GM12878 (cell line): ENCODE results near the gene TELO2. TPM values are rescaled to one million over a fixed set of nuclear protein-coding genes. Genes with fewer than 3 reads are reported as not detected.

Experiments used
- BHLHE40 ChIP-seq, 2 experiments: fragments of 450-650 bp in 1 of 2; IDR thresholded peaks; 2 replicates each; pipeline ENCODE4 v1.6.1; 2011 to 2017; ENCODE audit warnings: low read depth in 2 of 2, borderline replicate concordance in 1 of 2, improper control_type of control experiment in 1 of 2, low read length in 1 of 2, mild to moderate bottlenecking in 1 of 2
- CHD1 ChIP-seq: IDR thresholded peaks from 2 replicates; pipeline ENCODE4 v1.6.1; 2012; ENCODE audit warnings: low read depth, low read length, improper control_type of control experiment
- E2F4 ChIP-seq: IDR thresholded peaks from 2 replicates; pipeline ENCODE4 v1.6.1; 2012; ENCODE audit warnings: low read depth, low read length, improper control_type of control experiment
- EP300 ChIP-seq, 2 experiments: fragments of 150-350 bp in 1 of 2; IDR thresholded peaks; 2 replicates each; pipeline ENCODE4 v1.6.1; 2011 to 2012; ENCODE audit warnings: low read depth in 2 of 2, low read length in 2 of 2, borderline replicate concordance in 1 of 2, improper control_type of control experiment in 1 of 2, inconsistent platforms in 1 of 2; ENCODE audit not compliant: control insufficient read depth in 1 of 2
- JUNB ChIP-seq: IDR thresholded peaks from 2 replicates; pipeline ENCODE4 v1.6.1; 2016; ENCODE audit warnings: antibody characterized with exemption, mild to moderate bottlenecking
- NR2C1 ChIP-seq: fragments of 450-650 bp; IDR thresholded peaks from 2 replicates; pipeline ENCODE4 v1.6.1; 2017; ENCODE audit warnings: antibody characterized with exemption, mild to moderate bottlenecking, moderate library complexity
- NR2C2 ChIP-seq: IDR thresholded peaks from 2 replicates; pipeline ENCODE4 v1.6.1; 2011; ENCODE audit warnings: borderline replicate concordance, low read depth; ENCODE audit not compliant: control insufficient read depth, insufficient read length
- PAX8 ChIP-seq: fragments of 450-650 bp; IDR thresholded peaks from 2 replicates; pipeline ENCODE4 v1.6.1; 2017; ENCODE audit warnings: mild to moderate bottlenecking, moderate library complexity
- RAD21 ChIP-seq: IDR thresholded peaks from 2 replicates; pipeline ENCODE4 v1.6.1; 2011; ENCODE audit warnings: mild to moderate bottlenecking, low read depth, low read length, moderate library complexity; ENCODE audit not compliant: insufficient read depth
- RB1 ChIP-seq: fragments of 450-650 bp; formaldehyde crosslinking; IDR thresholded peaks from 2 replicates; pipeline ENCODE4 v1.6.1; 2017; ENCODE audit warnings: mild to moderate bottlenecking, borderline replicate concordance
- SMAD5 ChIP-seq: IDR thresholded peaks from 2 replicates; pipeline ENCODE4 v1.6.1; 2016; ENCODE audit warnings: antibody characterized with exemption, low read depth
- TCF7 ChIP-seq: IDR thresholded peaks from 2 replicates; pipeline ENCODE4 v1.6.1; 2014; ENCODE audit warnings: antibody characterized with exemption, borderline replicate concordance
- ZBTB11 ChIP-seq: fragments of 450-650 bp; formaldehyde crosslinking; IDR thresholded peaks from 2 replicates; pipeline ENCODE4 v1.5.0; 2022; ENCODE audit warnings: mild to moderate bottlenecking, missing genetic modification characterization
- polyA plus RNA-seq, 11 experiments: library from polyadenylated mRNA; depleted of rRNA in 4 of 11; unstranded in 6 of 11; stranded (reverse) in 5 of 11; fragments of >200 nt; fragmentation: Nextera tagmentation in 4 of 11; fragmentation: Illumina TruSeq in 1 of 11; extraction: Ambion mirVana in 4 of 11; extraction: Trizol in 1 of 11; gene quantifications; 1 replicate in 1 of 11; 2 replicates in 10 of 11; pipeline versions ENCODE4 v1.2.1 to v1.2.3, GENCODE V29; 2011 to 2016; ENCODE audit warnings: inconsistent platforms in 2 of 11, missing spikeins in 2 of 11, low read depth in 1 of 11
- total RNA-seq, 4 experiments: library from RNA; depleted of rRNA in 3 of 4; stranded (reverse); fragments of >200 nt in 3 of 4; fragmentation: Illumina TruSeq in 1 of 4; extraction: Trizol in 1 of 4; gene quantifications; 2 replicates each; pipeline versions ENCODE4 v1.2.1 to v1.2.3, GENCODE V29; 2013 to 2021
- TF ChIP-seq, protein P1 (sequence below): fragments of 450-650 bp; conservative IDR thresholded peaks from 2 replicates; pipeline ENCODE4 v1.6.1; 2017; ENCODE audit warnings: mild to moderate bottlenecking, moderate library complexity
- TF ChIP-seq, protein P2 (sequence below): fragments of 450-650 bp; IDR thresholded peaks from 2 replicates; pipeline ENCODE4 v1.6.1; 2017; ENCODE audit warnings: mild to moderate bottlenecking, moderate library complexity
- TF ChIP-seq, protein P3 (sequence below): IDR thresholded peaks from 2 replicates; pipeline ENCODE4 v1.6.1; 2011; ENCODE audit warnings: borderline replicate concordance, low read depth, mild to moderate bottlenecking, moderate library complexity, low read length; ENCODE audit not compliant: insufficient read depth, poor library complexity, severe bottlenecking

TELO2 gene
- total and polyA plus RNA-seq, 10 of the 15 experiments (the other 5 are each of a cell fraction or from before 2014, with no cell fraction given): 0.55 to 72.8 (median 18.6) TPM

DNA sequence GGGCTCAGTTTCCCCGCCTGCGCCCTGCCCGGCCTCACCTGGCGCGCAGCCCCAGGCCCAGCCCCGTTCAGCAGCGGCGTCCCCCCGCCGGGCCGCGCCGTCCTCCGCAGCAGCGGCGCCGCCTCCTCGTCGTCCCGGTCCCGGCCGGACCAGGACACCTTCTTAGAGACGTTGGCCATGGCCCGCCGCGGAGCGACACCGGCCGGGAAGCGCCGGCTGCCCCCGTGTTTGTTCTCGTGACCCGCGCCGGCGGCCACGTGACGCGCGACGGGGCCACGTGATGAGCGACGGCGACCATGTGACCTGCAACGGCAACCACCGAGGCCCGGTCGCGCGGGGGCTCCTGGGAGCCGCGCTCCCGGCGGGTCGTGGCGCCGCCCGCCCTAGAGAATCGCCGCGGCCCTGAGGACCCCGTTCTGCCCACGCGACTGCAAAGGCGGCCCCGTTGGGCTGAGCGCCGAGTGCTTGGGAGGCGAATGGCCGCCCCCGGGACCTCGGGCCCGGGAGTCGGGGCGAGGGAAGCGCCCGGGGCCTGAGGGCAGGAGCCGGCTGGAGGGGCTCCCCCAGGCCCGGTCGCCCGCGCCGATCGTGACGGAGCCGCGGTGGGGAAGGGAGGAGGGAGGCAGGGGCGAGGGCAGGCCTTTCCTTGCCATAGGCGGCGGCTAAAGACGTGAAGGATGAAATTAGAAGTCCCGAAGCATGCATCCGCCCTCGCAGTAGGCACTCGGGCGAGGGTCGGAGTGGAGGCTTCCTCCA lies 18.2 kb upstream of the TELO2 start, which contains the start of gene CLCN7 (continued):
- TF ChIP-seq RAD21 (no peak), NR2C1 (peak; percentile 48), PAX8 (no peak), RB1 (peak; percentile 67; the same call in 1 of the 2 replicates), EP300 (IDR thresholded peaks at IDR 0.05; ENCODE audit: borderline replicate concordance in 1 of 2, control insufficient read depth in 1 of 2, low read depth in 2 of 2, low read length in 2 of 2) (peak in 1 of 2 experiments; percentile 40; a peak in 1 of 4 replicates), TCF7 (no peak), ZBTB11 (CRISPR knock-in tag) (no peak), E2F4 (peak; percentile 12; the same call in 1 of the 2 replicates), JUNB (no peak), SMAD5 (no peak), NR2C2 (no peak), CHD1 (no peak), BHLHE40 (IDR thresholded peaks at IDR 0.05; ENCODE audit: borderline replicate concordance in 1 of 2, low read depth in 2 of 2, low read length in 1 of 2) (peak; percentile 80 to 95)
- TF ChIP-seq, protein P1, sequence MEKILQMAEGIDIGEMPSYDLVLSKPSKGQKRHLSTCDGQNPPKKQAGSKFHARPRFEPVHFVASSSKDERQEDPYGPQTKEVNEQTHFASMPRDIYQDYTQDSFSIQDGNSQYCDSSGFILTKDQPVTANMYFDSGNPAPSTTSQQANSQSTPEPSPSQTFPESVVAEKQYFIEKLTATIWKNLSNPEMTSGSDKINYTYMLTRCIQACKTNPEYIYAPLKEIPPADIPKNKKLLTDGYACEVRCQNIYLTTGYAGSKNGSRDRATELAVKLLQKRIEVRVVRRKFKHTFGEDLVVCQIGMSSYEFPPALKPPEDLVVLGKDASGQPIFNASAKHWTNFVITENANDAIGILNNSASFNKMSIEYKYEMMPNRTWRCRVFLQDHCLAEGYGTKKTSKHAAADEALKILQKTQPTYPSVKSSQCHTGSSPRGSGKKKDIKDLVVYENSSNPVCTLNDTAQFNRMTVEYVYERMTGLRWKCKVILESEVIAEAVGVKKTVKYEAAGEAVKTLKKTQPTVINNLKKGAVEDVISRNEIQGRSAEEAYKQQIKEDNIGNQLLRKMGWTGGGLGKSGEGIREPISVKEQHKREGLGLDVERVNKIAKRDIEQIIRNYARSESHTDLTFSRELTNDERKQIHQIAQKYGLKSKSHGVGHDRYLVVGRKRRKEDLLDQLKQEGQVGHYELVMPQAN: peak; percentile 98
- TF ChIP-seq, protein P2, sequence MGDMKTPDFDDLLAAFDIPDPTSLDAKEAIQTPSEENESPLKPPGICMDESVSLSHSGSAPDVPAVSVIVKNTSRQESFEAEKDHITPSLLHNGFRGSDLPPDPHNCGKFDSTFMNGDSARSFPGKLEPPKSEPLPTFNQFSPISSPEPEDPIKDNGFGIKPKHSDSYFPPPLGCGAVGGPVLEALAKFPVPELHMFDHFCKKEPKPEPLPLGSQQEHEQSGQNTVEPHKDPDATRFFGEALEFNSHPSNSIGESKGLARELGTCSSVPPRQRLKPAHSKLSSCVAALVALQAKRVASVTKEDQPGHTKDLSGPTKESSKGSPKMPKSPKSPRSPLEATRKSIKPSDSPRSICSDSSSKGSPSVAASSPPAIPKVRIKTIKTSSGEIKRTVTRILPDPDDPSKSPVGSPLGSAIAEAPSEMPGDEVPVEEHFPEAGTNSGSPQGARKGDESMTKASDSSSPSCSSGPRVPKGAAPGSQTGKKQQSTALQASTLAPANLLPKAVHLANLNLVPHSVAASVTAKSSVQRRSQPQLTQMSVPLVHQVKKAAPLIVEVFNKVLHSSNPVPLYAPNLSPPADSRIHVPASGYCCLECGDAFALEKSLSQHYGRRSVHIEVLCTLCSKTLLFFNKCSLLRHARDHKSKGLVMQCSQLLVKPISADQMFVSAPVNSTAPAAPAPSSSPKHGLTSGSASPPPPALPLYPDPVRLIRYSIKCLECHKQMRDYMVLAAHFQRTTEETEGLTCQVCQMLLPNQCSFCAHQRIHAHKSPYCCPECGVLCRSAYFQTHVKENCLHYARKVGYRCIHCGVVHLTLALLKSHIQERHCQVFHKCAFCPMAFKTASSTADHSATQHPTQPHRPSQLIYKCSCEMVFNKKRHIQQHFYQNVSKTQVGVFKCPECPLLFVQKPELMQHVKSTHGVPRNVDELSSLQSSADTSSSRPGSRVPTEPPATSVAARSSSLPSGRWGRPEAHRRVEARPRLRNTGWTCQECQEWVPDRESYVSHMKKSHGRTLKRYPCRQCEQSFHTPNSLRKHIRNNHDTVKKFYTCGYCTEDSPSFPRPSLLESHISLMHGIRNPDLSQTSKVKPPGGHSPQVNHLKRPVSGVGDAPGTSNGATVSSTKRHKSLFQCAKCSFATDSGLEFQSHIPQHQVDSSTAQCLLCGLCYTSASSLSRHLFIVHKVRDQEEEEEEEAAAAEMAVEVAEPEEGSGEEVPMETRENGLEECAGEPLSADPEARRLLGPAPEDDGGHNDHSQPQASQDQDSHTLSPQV: no peak
- TF ChIP-seq, protein P3, sequence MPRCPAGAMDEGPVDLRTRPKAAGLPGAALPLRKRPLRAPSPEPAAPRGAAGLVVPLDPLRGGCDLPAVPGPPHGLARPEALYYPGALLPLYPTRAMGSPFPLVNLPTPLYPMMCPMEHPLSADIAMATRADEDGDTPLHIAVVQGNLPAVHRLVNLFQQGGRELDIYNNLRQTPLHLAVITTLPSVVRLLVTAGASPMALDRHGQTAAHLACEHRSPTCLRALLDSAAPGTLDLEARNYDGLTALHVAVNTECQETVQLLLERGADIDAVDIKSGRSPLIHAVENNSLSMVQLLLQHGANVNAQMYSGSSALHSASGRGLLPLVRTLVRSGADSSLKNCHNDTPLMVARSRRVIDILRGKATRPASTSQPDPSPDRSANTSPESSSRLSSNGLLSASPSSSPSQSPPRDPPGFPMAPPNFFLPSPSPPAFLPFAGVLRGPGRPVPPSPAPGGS: no peak
